HUES48 (cell line): Measurements from ENCODE around the gene GP2.

Source experiments
- H3K27ac ChIP-seq: one replicate; pipeline ENCODE4 v1.7.0; 2013; ENCODE audit warnings: low read depth, low read length, inconsistent platforms
- H3K27me3 ChIP-seq: 2 replicates; pipeline ENCODE4 v1.6.1; 2013; ENCODE audit warnings: mild to moderate bottlenecking, low read length; ENCODE audit not compliant: control insufficient read depth, insufficient read depth
- H3K36me3 ChIP-seq: 2 replicates; pipeline ENCODE4 v1.6.1; 2013; ENCODE audit warnings: low read length; ENCODE audit not compliant: control insufficient read depth, insufficient read depth
- H3K4me1 ChIP-seq: 2 replicates; pipeline ENCODE4 v1.6.1; 2013; ENCODE audit warnings: mild to moderate bottlenecking, low read length; ENCODE audit not compliant: control insufficient read depth, insufficient read depth
- H3K4me3 ChIP-seq: 2 replicates; pipeline ENCODE4 v1.5.1; 2013; ENCODE audit warnings: mild to moderate bottlenecking, low read depth, low read length
- H3K9ac ChIP-seq: 2 replicates; pipeline ENCODE4 v1.6.1; 2013; ENCODE audit warnings: mild to moderate bottlenecking, low read depth, low read length, moderate library complexity
- H3K9me3 ChIP-seq: 2 replicates; pipeline ENCODE4 v1.6.1; 2013; ENCODE audit warnings: low read length; ENCODE audit not compliant: control insufficient read depth, insufficient read depth

Gene GP2

GRCh38 chr16:20307791-20308190 is 19.5 kb downstream of the GP2 start:
- no peak overlapping the region for H3K27ac ChIP-seq
- H3K9me3 ChIP-seq = no peaks in the 10 kb centered on the region; the same call in 1 of the 2 replicates
- no peak overlapping the region for H3K4me3 ChIP-seq
- H3K4me1 ChIP-seq = no peaks in the 10 kb centered on the region
- H3K36me3 ChIP-seq = no peaks in the 10 kb centered on the region
- no peaks in the 10 kb centered on the region for H3K27me3 ChIP-seq
- H3K9ac ChIP-seq = no peak overlapping the region

GRCh38 chr16:20307240-20307671 is 20.1 kb downstream of the GP2 start:
- Histone ChIP-seq H3K27me3 (no peaks in the 10 kb centered on the region), H3K27ac (no peak overlapping the region), H3K36me3 (no peaks in the 10 kb centered on the region), H3K4me1 (no peaks in the 10 kb centered on the region), H3K4me3 (no peak overlapping the region), H3K9ac (no peak overlapping the region), H3K9me3 (no peaks in the 10 kb centered on the region; the same call in 1 of the 2 replicates)

- Histone ChIP-seq H3K27me3 (no peaks in the 10 kb centered on the region), H3K4me3 (no peak overlapping the region), H3K9me3 (no peaks in the 10 kb centered on the region), H3K4me1 (no peaks in the 10 kb centered on the region), H3K27ac (no peak overlapping the region), H3K36me3 (no peaks in the 10 kb centered on the region), H3K9ac (no peak overlapping the region)
Measured at GRCh38 chr16:20306401-20306800, 20.9 kb downstream of the GP2 start.

GRCh38 chr16:20303012-20303411 is 24.3 kb downstream of the GP2 start:
- no peak overlapping the region for H3K27ac ChIP-seq
- H3K27me3 ChIP-seq = no peaks in the 10 kb centered on the region
- H3K4me1 ChIP-seq = no peaks in the 10 kb centered on the region
- no peaks in the 10 kb centered on the region for H3K9me3 ChIP-seq
- H3K4me3 ChIP-seq = no peak overlapping the region
- no peak overlapping the region for H3K9ac ChIP-seq
- no peaks in the 10 kb centered on the region for H3K36me3 ChIP-seq

GRCh38 chr16:20302389-20302788 is 24.9 kb downstream of the GP2 start:
- no peak overlapping the region for H3K27ac ChIP-seq
- no peaks in the 10 kb centered on the region for H3K9me3 ChIP-seq
- no peak overlapping the region for H3K4me3 ChIP-seq
- no peaks in the 10 kb centered on the region for H3K36me3 ChIP-seq
- H3K4me1 ChIP-seq = no peaks in the 10 kb centered on the region
- no peaks in the 10 kb centered on the region for H3K27me3 ChIP-seq
- no peak overlapping the region for H3K9ac ChIP-seq

GRCh38 chr16:20301840-20302239 is 25.5 kb downstream of the GP2 start:
- no peaks in the 10 kb centered on the region for H3K9me3 ChIP-seq
- H3K4me1 ChIP-seq = no peaks in the 10 kb centered on the region
- H3K27me3 ChIP-seq = no peaks in the 10 kb centered on the region
- no peak overlapping the region for H3K9ac ChIP-seq
- H3K36me3 ChIP-seq = no peaks in the 10 kb centered on the region
- H3K27ac ChIP-seq = no peak overlapping the region
- H3K4me3 ChIP-seq = no peak overlapping the region

GRCh38 chr16:20300312-20301097 is 26.8 kb downstream of the GP2 start:
- no peaks in the 10 kb centered on the region for H3K9me3 ChIP-seq
- no peak overlapping the region for H3K27ac ChIP-seq
- no peaks in the 10 kb centered on the region for H3K36me3 ChIP-seq
- H3K4me3 ChIP-seq = no peak overlapping the region
- H3K9ac ChIP-seq = no peak overlapping the region
- H3K4me1 ChIP-seq = no peaks in the 10 kb centered on the region
- H3K27me3 ChIP-seq = no peaks in the 10 kb centered on the region

GRCh38 chr16:20298452-20298851 is 28.9 kb downstream of the GP2 start:
- H3K4me1 ChIP-seq = 0 out of 2 replicates have a peak, but pooled peaks cover 7% of the 10 kb centered on the region
- H3K4me3 ChIP-seq = no peak overlapping the region
- no peak overlapping the region for H3K9ac ChIP-seq
- no peaks in the 10 kb centered on the region for H3K9me3 ChIP-seq
- no peaks in the 10 kb centered on the region for H3K36me3 ChIP-seq
- H3K27me3 ChIP-seq = no peaks in the 10 kb centered on the region
- no peak overlapping the region for H3K27ac ChIP-seq

GRCh38 chr16:20291208-20292206 is 35.8 kb downstream of the GP2 start:
- Histone ChIP-seq H3K27me3 (no peaks in the 10 kb centered on the region), H3K9me3 (no peaks in the 10 kb centered on the region), H3K9ac (no peak overlapping the region), H3K4me3 (no peak overlapping the region), H3K4me1 (peaks cover 11% of the 10 kb centered on the region; the same call in 1 of the 2 replicates), H3K36me3 (no peaks in the 10 kb centered on the region), H3K27ac (no peak overlapping the region)

GRCh38 chr16:20289571-20289970 is 37.7 kb downstream of the GP2 start:
- H3K4me1 ChIP-seq = peaks cover 13% of the 10 kb centered on the region; the same call in 1 of the 2 replicates
- no peak overlapping the region for H3K27ac ChIP-seq
- no peak overlapping the region for H3K4me3 ChIP-seq
- no peaks in the 10 kb centered on the region for H3K36me3 ChIP-seq
- H3K27me3 ChIP-seq = no peaks in the 10 kb centered on the region
- no peaks in the 10 kb centered on the region for H3K9me3 ChIP-seq
- H3K9ac ChIP-seq = no peak overlapping the region
